Measurements from ENCODE around the gene CEP20.
A peak's percentile ranks its signal among the peaks of the same experiment; 100 is the strongest.
"Not testable (repeated sequence)": the region's sequence is repeated elsewhere in the genome, so short reads cannot be mapped to it uniquely, and the experiment has no call there.

CEP20 gene

DNA sequence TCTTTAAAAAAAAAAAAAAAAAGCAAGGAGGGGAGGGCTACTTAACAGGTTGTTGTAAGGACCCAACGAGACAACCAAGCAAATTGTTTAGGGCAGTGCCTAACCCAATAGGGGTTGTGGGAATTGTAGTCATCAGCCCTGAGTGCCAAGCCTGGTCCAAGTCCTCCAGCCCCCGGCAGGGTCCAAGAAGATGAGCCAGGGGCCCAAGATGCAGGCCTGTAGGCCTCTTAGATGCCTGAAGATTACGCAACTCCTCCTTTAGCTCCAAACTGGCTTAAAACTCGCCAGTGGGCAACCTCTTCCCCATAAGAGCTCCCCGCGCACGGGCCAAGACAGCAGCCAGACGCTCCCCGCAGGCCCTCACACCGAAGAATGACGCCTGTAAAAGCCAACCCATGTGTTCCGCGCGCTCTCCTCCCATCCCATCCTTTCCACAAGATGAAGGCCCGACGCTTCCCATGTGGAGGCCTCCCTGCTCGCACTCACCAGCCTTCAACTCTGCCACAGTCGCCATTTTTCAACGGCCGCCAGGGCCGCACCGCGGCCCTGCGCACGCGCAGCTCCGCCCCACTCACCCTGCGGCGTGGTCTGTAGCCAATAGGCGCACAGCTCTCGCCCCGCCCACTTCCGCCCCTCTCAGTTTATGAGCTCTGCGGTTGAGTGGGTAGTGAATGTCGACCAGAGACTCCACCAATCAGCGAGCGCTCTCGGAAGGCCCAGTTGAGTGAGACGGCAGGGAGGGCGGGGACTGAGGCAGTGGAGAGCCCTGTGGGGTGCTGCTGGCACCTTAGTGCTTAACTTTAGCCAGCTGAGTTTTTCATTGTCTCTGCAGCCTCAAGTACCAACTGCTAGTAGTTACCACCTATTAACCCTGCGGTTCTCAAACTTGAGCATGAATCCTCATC, at the start of gene CEP20:
Gene CEP20, minus strand, starts transcription at position 532 of the 905 bp plus-strand sequence. Its CDS starts 18 bp downstream, at position 514.
- peak; percentile 99 for DNase-seq (ENCODE audit: low read depth, low spot score)

GRCh38 chr16:15936809-15937208, 48.4 kb upstream of the CEP20 start:
- DNase-seq (ENCODE audit: low read depth, low spot score) = not testable (repeated sequence)

DNA sequence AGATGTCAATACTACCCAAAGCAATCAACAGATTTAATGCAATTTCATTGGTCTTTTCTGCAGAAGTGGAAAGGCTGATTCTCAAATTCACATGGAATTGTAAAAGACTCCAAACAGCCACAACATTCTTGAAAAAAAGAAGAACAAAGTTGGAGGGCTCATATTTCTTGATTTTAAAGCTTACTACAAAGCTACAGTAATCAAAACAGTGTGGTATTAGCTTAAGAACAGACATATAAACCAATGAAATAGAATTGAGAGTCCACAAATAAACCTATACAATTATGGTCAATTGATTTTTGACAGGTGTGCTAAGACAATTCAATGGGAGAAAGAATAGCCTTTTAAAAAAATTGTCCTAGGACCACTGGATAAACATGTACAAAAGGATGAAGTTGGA, 46.6 kb upstream of the CEP20 start:
- DNase-seq (ENCODE audit: low read depth, low spot score) = no peak

- no peak for DNase-seq (ENCODE audit: low read depth, low spot score)
These were observed 45.4 kb upstream of the CEP20 start for GRCh38 chr16:15933781-15934180.

DNA sequence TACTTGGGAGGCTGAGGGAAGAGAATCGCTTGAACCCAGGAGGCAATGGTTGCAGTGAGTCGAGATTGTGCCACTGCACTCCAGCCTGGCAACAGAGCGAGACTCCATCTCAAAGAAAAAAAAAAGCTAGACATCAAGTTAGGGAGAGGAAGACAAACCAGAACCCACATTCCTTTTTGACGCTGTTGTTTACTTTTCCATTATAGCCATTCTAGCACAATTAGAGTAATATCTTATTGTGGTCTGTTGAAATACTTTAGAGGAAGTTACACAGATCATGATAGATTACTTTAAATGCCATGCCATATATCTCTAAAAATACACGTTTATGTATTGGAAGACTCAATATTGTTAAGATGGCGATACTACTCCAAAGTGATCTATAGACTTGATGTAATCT, 44.5 kb upstream of the CEP20 start:
- no peak for DNase-seq (ENCODE audit: low read depth, low spot score)

DNA sequence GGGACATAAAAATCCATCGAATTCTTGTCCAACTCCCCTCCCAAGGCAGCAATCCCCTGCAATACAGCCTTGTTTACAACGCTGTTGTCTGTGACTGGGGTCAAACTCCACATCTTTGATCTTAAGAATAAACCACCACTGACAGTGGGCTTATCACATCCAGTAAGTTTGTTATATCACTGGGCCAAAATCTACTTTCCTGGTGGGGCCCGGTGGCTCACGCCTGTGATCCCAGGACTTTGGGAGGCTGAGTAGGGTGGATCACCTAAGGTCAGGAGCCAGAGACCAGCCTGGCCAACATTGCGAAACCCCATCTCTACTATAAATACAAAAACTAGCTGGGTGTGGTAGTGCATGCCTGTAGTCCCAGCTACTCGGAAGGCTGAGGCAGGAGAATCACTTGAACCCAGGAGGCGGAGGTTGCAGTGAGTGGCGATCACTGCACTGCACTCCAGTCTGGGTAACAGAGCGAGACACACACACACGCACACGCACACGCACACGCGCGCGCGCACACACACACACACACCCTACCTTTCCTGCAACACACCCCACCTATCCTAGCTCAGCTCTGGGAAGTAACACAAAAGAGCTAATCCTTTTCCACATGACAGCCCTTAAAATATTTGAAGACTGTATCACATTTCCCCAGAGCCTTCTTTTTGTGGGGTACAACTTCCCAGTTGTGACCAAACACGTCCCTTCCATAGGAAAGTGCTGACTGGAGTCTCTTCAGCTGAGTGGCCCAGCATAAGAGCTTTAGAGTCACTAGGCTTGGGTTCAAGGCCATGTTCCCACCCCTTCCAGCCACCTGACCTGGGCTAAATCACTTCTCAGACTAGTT, 40.1 kb upstream of the CEP20 start:
- no peak for DNase-seq (ENCODE audit: low read depth, low spot score)

DNA sequence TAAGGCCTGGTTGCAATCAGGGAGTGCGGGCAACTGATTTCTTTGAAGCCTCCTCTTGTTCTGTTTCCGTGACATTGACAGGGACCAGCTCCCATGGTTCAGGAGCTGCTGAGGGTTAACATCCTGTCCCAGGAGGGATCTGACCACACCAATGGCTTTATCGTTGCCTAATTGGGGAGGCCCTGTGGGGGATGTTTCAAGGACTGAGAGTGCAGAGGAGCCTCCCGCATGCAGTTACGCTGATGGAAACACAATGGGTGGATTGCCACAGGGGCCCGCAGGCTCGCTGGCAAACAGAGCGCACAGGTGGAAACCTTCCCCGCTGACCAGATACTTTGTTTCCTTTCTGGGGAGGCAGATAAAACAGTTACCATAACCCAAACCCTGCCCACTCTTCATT, 37.2 kb upstream of the CEP20 start:
- peak; percentile 52 for DNase-seq (ENCODE audit: low read depth, low spot score)

- DNase-seq (ENCODE audit: low read depth, low spot score) = no peak
These were observed 36.6 kb upstream of the CEP20 start for GRCh38 chr16:15924996-15925395.

GRCh38 chr16:15919331-15919730, 30.9 kb upstream of the CEP20 start:
- no peak for DNase-seq (ENCODE audit: low read depth, low spot score)

DNA sequence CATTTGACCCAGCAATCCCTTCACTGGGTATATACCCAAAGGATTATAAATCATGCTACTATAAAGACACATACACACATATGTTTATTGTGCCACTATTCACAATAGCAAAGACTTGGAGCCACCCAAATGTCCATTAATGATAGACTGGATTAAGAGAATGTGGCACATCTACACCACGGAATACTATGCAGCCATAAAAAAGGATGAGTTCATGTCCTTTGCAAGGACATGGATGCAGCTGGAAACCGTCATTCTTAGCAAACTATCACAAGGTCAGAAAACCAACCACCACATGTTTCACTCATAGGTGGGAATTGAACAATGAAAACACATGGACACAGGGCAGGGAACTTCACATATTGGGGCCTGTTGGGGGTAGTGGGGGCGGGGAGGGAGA, 29.9 kb upstream of the CEP20 start:
- DNase-seq (ENCODE audit: low read depth, low spot score) = not testable (repeated sequence)

- no peak for DNase-seq (ENCODE audit: low read depth, low spot score)
These were observed 27.9 kb upstream of the CEP20 start for GRCh38 chr16:15916323-15916722.

DNA sequence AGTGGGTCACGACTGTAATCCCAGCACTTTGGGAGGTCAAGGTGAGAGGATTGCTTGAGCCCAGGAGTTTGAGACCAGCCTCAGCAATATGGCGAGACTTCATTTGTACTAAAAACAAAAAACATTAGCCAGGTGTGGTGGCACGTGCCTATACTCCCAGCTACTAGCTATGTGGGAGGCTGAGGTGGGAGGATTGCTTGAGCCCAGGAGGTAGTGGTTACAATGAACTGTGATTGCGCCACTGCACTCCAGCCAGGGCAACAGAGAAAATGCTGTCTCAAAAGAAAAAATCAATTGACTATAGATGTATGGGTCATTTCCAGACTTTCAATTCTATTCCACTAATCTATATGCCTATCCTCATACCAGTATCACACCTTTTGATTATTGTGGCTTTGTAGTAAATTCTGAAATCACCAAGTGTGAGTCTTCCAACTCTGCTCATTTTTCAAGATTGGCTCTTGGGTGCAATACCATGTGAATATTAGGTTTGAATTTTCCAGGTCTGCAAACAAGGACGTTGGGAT, 27.2 kb upstream of the CEP20 start:
- no peak for DNase-seq (ENCODE audit: low read depth, low spot score)

GRCh38 chr16:15913046-15913698, 24.8 kb upstream of the CEP20 start:
- DNase-seq (ENCODE audit: low read depth, low spot score) = no peak

DNA sequence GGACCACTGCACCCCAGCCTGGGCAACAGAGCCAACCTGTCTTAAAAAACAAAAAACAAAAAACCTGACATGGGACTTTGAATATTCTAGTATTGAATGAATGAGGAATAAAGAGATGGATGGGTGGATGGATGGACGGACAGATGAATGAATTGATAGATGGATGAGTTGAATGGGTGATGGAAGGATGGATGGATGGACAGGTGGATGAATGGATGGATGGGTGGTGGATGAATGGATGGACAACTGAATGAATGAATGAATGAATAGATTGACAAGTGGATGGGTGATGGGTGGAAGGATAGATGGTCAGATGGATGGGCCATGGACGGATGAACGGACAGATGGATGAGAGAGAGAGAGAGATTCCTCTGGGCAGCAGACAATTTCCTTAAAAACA, 22.8 kb upstream of the CEP20 start:
- no peak for DNase-seq (ENCODE audit: low read depth, low spot score)

DNA sequence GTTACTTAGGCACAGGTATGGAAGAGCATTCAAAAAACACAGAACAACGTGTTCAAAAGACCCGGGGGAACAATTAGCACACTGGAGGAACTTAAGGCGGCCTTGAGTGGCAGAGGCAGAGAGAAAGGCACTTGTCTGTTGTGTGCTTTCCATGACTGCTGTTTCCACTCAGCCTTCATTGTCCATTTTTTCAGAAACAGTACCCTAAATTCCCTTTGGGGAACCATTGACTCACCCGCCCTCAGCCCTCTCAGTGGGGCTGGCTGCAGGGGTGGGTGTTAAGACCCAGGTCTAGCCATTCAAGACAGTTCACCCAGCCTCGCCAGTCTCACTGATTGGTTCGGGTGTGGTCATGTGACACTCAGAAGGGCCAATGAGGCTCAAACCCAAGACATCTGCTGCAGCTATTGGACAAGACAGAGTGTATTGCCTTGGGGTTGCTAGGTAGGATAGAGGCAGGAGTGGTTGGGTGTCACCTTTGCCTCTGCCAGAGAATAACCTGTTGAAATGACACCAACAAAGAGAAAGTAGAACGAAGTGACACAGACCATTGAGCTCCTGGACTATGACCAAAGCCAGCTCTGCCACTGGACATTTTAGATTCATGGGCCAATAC, 19.6 kb upstream of the CEP20 start:
- peak; percentile 40 for DNase-seq (ENCODE audit: low read depth, low spot score)

- no peak for DNase-seq (ENCODE audit: low read depth, low spot score)
These were observed 18.0 kb upstream of the CEP20 start for GRCh38 chr16:15906439-15906838.

GRCh38 chr16:15903960-15904359, 15.6 kb upstream of the CEP20 start:
- DNase-seq (ENCODE audit: low read depth, low spot score) = no peak

DNA sequence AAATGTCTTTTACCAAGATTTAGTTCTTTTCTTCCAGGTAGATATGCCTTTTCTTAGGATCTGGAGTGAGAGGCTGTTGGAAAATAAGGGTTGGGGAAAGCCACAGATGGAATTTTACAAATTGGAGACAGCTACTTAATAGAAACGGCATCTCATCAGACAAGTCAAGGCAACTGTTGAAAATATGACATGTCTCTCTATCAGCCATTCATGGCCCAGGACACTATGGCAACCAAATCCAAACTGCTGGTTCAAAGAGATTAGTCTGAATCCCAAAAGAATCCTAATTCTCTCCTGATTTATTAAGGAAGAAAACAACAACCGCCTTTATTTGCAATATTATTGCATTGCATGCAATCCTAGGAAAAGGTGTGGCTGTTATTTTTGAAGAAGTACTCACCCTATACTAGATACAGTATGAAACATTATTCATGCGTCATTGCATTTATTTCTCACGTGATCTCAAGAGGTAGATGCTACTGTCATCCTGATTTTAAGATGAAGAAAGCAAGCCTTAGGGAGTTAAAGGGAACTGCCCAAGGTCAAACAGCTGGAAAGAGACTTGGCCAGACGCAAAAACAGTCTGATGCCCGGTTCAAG, 12.6 kb upstream of the CEP20 start:
- DNase-seq (ENCODE audit: low read depth, low spot score) = no peak

- DNase-seq (ENCODE audit: low read depth, low spot score) = no peak
These were observed 12.0 kb upstream of the CEP20 start for GRCh38 chr16:15900357-15900756.

GRCh38 chr16:15899538-15900100, 11.2 kb upstream of the CEP20 start:
- DNase-seq (ENCODE audit: low read depth, low spot score) = peak; percentile 70

GRCh38 chr16:15898654-15899053, 10.3 kb upstream of the CEP20 start:
- DNase-seq (ENCODE audit: low read depth, low spot score) = no peak
